GM12892 (cell line): ENCODE data around the gene BCL11B.

ENCODE experiments used
- POLR2AphosphoS5 ChIP-seq: IDR thresholded peaks from 2 replicates; pipeline ENCODE4 v1.6.1; 2011; ENCODE audit warnings: low read depth, low read length, control low read depth
- TAF1 ChIP-seq: IDR thresholded peaks from 2 replicates; pipeline ENCODE4 v1.6.1; 2011; ENCODE audit warnings: low read depth, mild to moderate bottlenecking, control low read depth, low read length, borderline replicate concordance

DNA sequence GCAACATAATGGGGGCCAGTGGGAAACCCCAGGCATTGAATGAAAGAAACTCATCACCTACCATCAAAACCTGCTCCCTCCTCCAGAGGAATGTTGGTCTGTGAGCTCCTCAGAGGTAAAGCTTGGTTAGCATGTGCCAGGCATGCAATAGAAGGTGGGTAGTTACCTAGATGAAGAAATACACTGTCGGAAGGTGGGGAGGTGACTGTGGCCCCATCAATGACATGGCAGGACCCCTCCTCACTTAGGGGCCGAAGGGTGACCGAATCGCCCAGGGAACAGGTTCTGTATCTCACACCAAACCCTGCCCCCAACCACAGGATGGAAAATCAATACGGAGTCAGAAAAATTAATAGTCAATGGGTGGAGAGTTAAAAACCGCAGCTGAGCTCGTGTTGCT is 135.6 kb downstream of the BCL11B start:
- TF ChIP-seq POLR2AphosphoS5, result no peak
- no peak for TF ChIP-seq TAF1
